GM18507 (cell line): Measurements from ENCODE around the gene MOB4.
"Not testable (repeated sequence)": the region's sequence is repeated elsewhere in the genome, so short reads cannot be mapped to it uniquely, and the experiment has no call there.

Source experiments
- DNase-seq: peaks from one replicate; pipeline ENCODE4 v3.0.0; 2011; ENCODE audit warnings: low read depth; ENCODE audit not compliant: insufficient read length; ENCODE audit errors: extremely low spot score
- FAIRE-seq: peaks from 2 replicates; lab custom pipeline; 2011; peaks lifted over from hg19 to GRCh38; lab: Jason Lieb, UNC

MOB4 gene

GRCh38 chr2:197576631-197577030 is 60.8 kb downstream of the MOB4 start:
- FAIRE-seq, result no peak
- DNase-seq, result no peak

DNA sequence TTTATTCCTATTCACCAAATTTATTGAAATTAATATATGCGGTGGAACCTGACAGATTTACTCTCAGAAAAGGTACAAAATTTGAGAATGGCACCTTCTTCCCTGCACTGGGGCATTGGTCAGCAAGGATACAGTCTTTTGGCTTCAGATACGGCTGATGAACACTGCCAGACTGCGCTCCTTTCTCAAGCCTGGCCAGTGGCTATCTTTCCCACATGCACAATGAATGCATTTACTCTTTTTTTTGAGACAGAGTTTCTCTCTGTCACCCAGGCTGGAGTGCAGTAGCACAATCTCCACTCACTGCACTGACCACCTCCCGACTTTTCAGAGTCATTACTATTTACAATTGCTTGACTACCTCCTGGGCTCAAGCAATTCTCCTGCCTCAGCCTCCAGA is 61.6 kb downstream of the MOB4 start:
- FAIRE-seq, result no peak
- no peak for DNase-seq

GRCh38 chr2:197578294-197578693 is 62.4 kb downstream of the MOB4 start:
- not testable (repeated sequence) for DNase-seq

DNA sequence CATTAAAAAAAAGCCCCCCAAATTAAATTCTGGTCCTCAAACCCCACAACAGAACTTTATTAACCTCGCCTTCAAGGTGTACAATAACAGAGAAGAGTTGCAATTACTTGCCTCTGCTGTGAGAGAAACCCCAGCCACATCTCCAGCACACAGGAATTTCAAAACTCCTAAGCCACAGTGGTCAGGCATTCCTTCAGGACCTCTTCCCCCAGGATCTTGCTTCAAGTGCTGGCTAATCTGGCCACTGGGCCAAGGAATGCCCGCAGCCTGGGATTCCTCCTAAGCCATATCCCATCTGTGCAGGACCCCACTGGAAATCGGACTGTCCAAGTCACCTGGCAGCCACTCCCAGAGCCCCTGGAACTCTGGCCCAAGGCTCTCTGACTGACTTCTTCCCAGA is 64.3 kb downstream of the MOB4 start:
- not testable (repeated sequence) for FAIRE-seq

More at GRCh38 chr2:197578294-197578693, 62.4 kb downstream of the MOB4 start:
- not testable (repeated sequence) for FAIRE-seq

GRCh38 chr2:197587255-197587654 is 71.4 kb downstream of the MOB4 start:
- DNase-seq, FAIRE-seq: not testable (repeated sequence)

More for the DNA sequence above, 64.3 kb downstream of the MOB4 start:
- DNase-seq, result not testable (repeated sequence)

DNA sequence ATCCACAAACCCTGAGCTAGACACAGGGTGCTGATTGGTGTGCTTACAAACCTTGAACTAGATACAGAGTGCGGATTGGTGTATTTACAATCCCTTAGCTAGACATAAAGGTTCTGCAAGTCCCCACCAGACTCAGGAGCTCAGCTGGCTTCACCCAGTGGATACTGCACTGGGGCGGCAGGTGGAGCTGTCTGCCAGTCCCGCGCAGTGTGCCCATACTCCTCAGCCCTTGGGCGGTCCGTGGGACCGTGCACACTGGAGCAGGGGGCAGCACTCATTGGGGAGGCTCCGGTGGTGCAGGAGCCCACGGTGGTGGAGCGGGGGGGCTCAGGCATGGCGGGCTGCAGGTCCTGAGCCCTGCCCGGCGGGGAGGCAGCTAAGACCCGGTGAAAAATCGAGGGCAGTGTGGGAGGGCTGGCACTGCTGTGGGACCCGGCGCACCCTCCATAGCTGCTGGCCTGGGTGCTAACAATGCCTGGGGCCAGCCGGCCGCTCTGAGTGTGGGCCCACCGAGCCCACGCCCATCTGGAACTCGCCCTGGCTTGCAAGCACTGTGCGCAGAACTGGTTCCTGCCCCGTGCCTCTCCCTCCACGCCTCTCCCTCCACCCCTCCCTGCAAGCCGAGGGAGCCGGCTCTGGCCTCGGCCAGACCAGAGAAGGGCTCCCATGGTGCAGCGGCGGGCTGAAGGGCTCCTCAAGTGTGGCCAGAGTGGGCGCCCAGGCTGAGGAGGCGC is 75.6 kb downstream of the MOB4 start:
- FAIRE-seq, result no peak
- no peak for DNase-seq

DNA sequence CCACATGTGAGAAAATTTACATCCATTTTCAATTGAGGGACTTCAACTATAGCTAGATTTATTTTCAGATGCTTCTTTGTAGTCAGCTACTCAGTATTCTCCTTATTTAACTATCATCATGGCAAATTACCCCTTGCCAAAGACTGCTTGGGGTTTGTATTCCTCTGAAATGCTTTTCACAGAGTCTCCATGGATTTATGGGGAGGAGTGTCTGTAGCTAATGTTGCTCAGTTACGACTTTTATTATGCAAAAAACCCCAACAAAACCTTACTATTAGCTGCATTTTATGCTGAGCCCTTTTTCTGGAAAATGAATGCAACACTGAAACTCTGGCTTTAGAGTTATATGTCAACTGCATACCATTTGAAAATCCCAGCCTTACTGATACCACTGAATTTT is 80.9 kb downstream of the MOB4 start:
- FAIRE-seq (no peak), DNase-seq (no peak)

- FAIRE-seq (no peak), DNase-seq (no peak)
These were observed 81.3 kb downstream of the MOB4 start for GRCh38 chr2:197597166-197597565.

DNA sequence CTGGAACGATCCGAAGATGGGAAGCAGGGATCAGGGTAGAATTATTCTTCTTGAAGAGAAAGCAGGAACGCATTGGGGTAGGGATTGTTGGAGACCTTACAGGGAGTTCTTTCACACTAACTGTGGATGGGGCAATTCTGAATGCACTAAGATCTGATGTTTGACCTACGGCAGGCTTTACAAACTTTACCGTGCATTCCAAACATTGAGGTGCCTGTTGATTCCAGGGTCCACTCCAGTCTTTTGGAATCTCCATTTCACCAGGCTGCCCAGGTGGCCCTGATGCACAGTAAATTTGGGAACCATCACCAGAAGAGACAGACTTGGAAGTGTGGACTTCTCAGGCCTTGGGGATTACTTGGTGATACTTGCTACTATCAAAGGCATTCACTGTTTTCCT is 82.6 kb downstream of the MOB4 start:
- FAIRE-seq (no peak), DNase-seq (no peak)

DNA sequence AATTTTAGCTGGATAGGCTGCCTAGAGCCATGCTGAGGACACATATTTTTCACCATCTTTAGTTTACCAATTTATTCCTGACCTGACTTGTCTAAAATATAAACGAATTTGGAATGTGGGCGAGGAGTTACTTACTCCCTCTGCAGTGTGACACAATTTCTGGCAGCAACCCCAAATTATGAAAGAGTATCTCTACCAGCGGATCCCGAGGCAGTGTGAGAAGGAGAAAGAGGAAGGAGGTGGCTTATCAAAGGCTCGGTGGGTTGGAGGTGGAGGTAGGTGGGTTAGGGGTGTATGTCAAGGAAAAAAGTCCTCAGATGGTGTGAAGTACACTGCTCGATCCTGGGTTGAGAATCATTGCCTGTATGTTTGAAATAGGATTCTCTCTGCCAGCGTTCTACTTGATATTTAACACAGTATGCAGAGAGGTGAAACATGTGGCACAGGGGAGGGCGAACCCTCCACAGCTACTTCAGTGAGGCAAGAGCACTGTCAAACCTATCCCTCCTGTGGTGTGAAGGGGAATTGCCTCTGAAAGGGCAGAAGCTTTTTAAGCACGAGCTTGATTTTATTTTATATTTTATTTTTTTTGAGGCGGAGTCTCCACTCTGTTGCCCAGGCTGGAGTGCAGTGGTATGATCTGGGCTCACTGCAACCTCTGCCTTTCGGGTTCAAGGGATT is 83.6 kb downstream of the MOB4 start:
- FAIRE-seq (peak; percentile 71), DNase-seq (no peak)

DNA sequence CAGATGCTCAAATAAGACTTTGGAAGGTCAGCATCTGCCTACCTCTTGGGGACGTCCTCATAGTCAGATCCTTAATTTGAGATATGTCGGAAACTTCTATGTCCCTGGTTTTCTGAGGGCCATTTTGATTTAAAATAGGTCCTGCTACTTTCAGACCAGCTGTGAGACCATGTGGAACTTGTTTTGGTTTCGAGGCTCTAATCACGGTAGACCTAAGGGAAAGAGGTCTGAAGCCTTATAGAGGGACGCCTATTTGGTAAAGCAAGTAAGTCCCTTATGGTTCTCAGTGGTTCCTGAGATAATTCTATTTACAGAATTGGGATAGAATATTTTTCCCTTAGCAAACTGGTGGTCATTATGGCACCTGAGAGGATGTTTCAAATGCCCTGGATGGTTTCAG is 84.4 kb downstream of the MOB4 start:
- peak; percentile 86 for FAIRE-seq
- no peak for DNase-seq

DNA sequence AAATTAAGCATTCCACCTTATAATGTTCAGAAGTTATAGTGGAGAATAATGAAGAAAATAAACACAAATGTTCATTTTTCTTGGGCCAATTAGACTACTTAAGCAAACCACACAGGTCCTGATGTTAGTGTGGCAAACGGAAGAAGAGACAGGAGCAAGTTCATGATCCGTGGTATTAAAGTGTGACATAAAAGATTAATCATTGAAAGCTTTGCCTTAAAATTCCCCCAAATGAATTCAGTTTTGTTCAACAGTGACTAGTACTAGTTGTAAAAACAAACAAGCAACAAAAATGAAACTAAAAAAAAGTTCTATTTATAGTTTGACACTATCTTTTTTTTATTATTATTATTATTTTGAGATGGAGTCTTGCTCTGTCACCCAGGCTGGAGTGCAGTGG is 85.9 kb downstream of the MOB4 start:
- FAIRE-seq (peak; percentile 54), DNase-seq (no peak)
